KMS-11 (cell line): ENCODE results near the gene CMA1.

ENCODE experiments used
- H2AFZ ChIP-seq: fragments of 200-600 bp; sonication (generic); 2 replicates; pipeline ENCODE4 v1.6.1; 2016; ENCODE audit warnings: antibody characterized with exemption, mixed run types, low read depth
- H3K27ac ChIP-seq: fragments of 200-600 bp; sonication (generic); 2 replicates; pipeline ENCODE4 v1.6.1; 2016; ENCODE audit warnings: mild to moderate bottlenecking, mixed run types
- H3K27me3 ChIP-seq: fragments of 200-600 bp; sonication (generic); 2 replicates; pipeline ENCODE4 v1.6.1; 2017; ENCODE audit warnings: mild to moderate bottlenecking, low read depth, mixed run types, moderate library complexity; ENCODE audit not compliant: insufficient read depth
- H3K36me3 ChIP-seq: fragments of 200-600 bp; sonication (generic); 2 replicates; pipeline ENCODE4 v1.6.1; 2017; ENCODE audit warnings: mild to moderate bottlenecking, mixed run types; ENCODE audit not compliant: insufficient read depth
- H3K4me1 ChIP-seq: fragments of 200-600 bp; sonication (generic); 2 replicates; pipeline ENCODE4 v1.6.1; 2016; ENCODE audit warnings: mild to moderate bottlenecking, low read depth, mixed run types; ENCODE audit not compliant: poor library complexity, severe bottlenecking
- H3K4me2 ChIP-seq: fragments of 200-600 bp; sonication (generic); 2 replicates; pipeline ENCODE4 v1.7.0; 2016; ENCODE audit warnings: mild to moderate bottlenecking, mixed run types
- H3K4me3 ChIP-seq: fragments of 200-600 bp; sonication (generic); IDR thresholded peaks from 2 replicates; pipeline ENCODE4 v1.6.1; 2017; ENCODE audit warnings: low read depth, low read length, mixed read lengths; ENCODE audit not compliant: insufficient read depth
- H3K79me2 ChIP-seq: fragments of 200-600 bp; sonication (generic); 2 replicates; pipeline ENCODE4 v1.6.1; 2016; ENCODE audit warnings: low read depth, mixed run types; ENCODE audit not compliant: insufficient read depth
- H3K9ac ChIP-seq: fragments of 200-600 bp; sonication (generic); 2 replicates; pipeline ENCODE4 v1.6.1; 2016; ENCODE audit warnings: mild to moderate bottlenecking, mixed run types
- H4K20me1 ChIP-seq: fragments of 200-600 bp; sonication (generic); 2 replicates; pipeline ENCODE4 v1.6.1; 2016; ENCODE audit warnings: mild to moderate bottlenecking, mixed run types; ENCODE audit not compliant: insufficient read depth
- TF ChIP-seq, protein P1 (sequence below): fragments of 200-600 bp; sonication (generic); conservative IDR thresholded peaks from 2 replicates; pipeline ENCODE4 v1.6.1; 2017; ENCODE audit warnings: low read depth, mild to moderate bottlenecking, antibody characterized with exemption, low read length, moderate library complexity, mixed read lengths

Gene CMA1

DNA sequence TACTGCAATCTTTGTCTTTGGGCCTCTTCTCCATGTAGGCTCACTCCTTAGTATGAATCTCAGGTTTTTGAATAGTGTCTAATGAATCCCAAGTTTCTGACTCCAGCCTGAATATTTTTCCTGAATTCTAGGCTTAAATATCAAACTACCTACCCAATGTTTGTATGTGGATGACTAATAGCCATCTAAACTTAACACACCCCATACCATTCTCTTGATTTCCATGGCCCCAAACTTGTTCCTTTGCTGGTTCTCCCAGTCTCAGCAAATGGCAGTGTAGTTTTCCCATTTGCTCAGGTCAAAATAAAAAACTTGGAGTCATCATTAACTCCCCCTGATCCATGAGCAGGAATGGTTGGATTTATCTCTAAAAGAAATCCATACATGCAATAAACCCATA lies 46.7 kb downstream of the CMA1 start:
- Histone ChIP-seq H3K36me3 (no peaks in the 10 kb centered on the region), H3K4me3 (no peak overlapping the region), H3K4me1 (no peaks in the 10 kb centered on the region), H3K27ac (no peak overlapping the region), H3K4me2 (no peak overlapping the region), H3K79me2 (no peaks in the 10 kb centered on the region), H4K20me1 (no peaks in the 10 kb centered on the region), H2AFZ (no peak overlapping the region), H3K9ac (no peak overlapping the region), H3K27me3 (no peaks in the 10 kb centered on the region)
- TF ChIP-seq, protein P1, sequence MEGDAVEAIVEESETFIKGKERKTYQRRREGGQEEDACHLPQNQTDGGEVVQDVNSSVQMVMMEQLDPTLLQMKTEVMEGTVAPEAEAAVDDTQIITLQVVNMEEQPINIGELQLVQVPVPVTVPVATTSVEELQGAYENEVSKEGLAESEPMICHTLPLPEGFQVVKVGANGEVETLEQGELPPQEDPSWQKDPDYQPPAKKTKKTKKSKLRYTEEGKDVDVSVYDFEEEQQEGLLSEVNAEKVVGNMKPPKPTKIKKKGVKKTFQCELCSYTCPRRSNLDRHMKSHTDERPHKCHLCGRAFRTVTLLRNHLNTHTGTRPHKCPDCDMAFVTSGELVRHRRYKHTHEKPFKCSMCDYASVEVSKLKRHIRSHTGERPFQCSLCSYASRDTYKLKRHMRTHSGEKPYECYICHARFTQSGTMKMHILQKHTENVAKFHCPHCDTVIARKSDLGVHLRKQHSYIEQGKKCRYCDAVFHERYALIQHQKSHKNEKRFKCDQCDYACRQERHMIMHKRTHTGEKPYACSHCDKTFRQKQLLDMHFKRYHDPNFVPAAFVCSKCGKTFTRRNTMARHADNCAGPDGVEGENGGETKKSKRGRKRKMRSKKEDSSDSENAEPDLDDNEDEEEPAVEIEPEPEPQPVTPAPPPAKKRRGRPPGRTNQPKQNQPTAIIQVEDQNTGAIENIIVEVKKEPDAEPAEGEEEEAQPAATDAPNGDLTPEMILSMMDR, result no peak

DNA sequence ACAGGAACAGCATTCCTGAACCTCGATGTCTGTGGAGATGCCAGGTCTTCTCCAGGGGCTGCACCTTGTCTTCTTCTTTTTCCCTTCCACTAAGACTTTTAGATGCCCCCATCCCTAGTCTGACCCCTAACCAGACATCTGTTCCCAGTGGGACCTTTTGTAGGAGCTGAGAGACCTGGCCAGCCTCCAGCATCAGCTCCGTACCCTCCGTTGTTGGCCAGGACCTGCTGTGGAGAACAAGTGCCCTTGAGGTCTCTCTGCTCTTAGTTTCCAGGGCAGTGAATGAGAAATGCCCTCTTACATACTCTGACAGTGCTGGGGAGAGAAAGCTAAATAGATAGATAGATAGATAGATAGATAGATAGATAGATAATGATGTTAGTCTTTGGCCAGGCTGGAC lies 48.7 kb downstream of the CMA1 start:
- Histone ChIP-seq H3K27me3 (no peaks in the 10 kb centered on the region), H3K4me2 (no peak overlapping the region), H4K20me1 (no peaks in the 10 kb centered on the region), H3K4me3 (no peak overlapping the region), H3K36me3 (no peaks in the 10 kb centered on the region), H3K27ac (no peak overlapping the region), H3K9ac (no peak overlapping the region), H3K79me2 (no peaks in the 10 kb centered on the region), H2AFZ (no peak overlapping the region), H3K4me1 (no peaks in the 10 kb centered on the region)
- TF ChIP-seq, protein P1, result no peak

DNA sequence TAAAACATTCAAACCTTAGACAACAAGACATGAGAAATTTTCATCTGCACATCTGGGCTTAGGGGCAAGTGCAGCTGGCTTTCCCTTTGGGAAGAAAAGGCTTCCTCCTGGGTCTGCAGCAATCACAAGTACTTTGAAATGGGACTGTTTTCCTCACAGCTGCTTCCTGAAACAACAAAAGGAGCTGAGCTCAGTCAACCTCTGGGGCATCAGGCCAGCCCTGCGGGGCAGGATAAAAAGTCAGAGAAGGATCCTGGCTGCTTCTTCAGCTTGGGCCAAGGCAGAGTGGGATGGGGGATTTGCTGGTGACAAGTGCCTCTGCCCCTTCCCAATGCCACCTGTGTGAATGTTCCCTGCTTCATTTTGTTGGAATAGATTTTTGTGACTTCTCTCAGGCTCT lies 49.3 kb downstream of the CMA1 start:
- TF ChIP-seq, protein P1, result no peak
- Histone ChIP-seq H3K27ac (no peak overlapping the region), H3K4me2 (no peak overlapping the region), H3K9ac (no peak overlapping the region), H3K4me3 (no peak overlapping the region), H3K4me1 (no peaks in the 10 kb centered on the region), H3K27me3 (no peaks in the 10 kb centered on the region), H2AFZ (no peak overlapping the region), H3K79me2 (no peaks in the 10 kb centered on the region), H3K36me3 (no peaks in the 10 kb centered on the region), H4K20me1 (no peaks in the 10 kb centered on the region)

DNA sequence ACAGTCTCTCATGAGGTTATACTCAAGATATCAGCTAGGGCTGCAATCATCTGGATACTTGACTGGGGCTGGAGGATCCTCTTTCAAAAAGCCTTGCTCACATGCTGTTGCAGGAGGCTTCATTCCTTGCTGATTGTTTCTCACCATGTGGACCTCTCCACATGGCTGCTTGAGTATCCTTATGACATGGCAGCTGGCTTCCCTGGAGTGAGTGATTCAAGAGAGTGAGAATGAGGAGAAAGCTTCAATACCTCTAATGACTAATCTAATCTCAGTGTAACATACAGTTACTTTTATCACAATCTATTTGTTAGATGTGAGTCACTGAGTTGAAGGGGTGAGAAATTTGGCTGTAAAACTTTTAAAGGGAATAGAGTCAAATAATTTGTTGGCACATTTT lies 51.1 kb downstream of the CMA1 start:
- no peaks in the 10 kb centered on the region for H3K36me3 ChIP-seq
- no peak overlapping the region for H3K9ac ChIP-seq
- H3K27ac ChIP-seq, result no peak overlapping the region
- H4K20me1 ChIP-seq, result no peaks in the 10 kb centered on the region
- TF ChIP-seq, protein P1, result no peak
- H2AFZ ChIP-seq, result no peak overlapping the region
- H3K4me1 ChIP-seq, result no peaks in the 10 kb centered on the region
- no peak overlapping the region for H3K4me2 ChIP-seq
- no peaks in the 10 kb centered on the region for H3K27me3 ChIP-seq
- H3K4me3 ChIP-seq, result no peak overlapping the region
- H3K79me2 ChIP-seq, result no peaks in the 10 kb centered on the region
